ENCODE measurements around the gene HCFC1. TPM values are rescaled to one million over a fixed set of nuclear protein-coding genes. Genes with fewer than 3 reads are reported as not detected.

Gene HCFC1
- total RNA-seq, 1 experiment from 2014 or later: 77.7 TPM

DNA sequence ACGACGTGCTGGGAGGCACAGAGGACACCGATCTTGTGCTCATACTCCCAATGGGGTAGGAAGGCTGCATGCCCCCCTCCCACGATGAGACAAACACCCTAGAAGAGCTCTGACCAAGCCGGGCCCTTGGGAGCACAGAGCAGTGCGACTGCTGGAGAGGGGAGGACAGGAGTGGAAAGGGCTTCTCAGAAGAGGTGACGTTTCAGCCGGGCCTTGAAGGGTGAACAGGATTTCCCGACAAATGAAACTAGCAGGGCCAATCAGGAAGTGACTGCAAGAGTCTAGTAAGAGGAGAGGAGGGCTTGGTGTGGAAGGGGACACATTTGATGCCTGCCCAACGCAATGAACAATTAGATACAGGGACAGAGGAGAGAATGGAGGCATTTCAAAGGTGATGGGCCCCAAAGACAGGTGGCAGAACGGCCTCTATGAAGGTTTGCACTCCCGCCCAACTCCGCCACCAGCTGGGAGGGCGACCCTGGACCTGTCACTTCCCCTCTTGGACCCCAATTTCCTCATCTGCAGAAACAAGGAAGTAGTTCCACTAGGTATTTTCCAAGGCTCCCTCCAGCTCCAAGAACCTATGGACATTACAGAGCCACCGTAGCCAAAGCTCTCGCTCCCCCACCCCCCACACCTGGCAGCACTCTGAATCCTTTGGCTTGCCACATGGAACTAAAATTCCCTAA lies 3.9 kb downstream of the HCFC1 start:
- Mint-ChIP-seq H3K4me3 (ENCODE audit: low read depth, unreplicated experiment) (peak overlapping the region; percentile 42), H3K4me1 (ENCODE audit: low read depth, unreplicated experiment) (peaks cover 23% of the 10 kb centered on the region), H3K27me3 (ENCODE audit: unreplicated experiment) (no peaks in the 10 kb centered on the region), H3K27ac (ENCODE audit: unreplicated experiment) (peak overlapping the region; percentile 52), H3K9me3 (ENCODE audit: low read depth, unreplicated experiment) (no peaks in the 10 kb centered on the region), H3K36me3 (ENCODE audit: insufficient read depth, unreplicated experiment) (peaks cover 53% of the 10 kb centered on the region)
- intact Hi-C loops (cut with micrococcal nuclease; ENCODE audit: unreplicated experiment): no loop called here
- TSS peak; percentile 5 for BruUV-seq (replicated peaks)
- no peak for DNase-seq
- TF ChIP-seq, protein P1, sequence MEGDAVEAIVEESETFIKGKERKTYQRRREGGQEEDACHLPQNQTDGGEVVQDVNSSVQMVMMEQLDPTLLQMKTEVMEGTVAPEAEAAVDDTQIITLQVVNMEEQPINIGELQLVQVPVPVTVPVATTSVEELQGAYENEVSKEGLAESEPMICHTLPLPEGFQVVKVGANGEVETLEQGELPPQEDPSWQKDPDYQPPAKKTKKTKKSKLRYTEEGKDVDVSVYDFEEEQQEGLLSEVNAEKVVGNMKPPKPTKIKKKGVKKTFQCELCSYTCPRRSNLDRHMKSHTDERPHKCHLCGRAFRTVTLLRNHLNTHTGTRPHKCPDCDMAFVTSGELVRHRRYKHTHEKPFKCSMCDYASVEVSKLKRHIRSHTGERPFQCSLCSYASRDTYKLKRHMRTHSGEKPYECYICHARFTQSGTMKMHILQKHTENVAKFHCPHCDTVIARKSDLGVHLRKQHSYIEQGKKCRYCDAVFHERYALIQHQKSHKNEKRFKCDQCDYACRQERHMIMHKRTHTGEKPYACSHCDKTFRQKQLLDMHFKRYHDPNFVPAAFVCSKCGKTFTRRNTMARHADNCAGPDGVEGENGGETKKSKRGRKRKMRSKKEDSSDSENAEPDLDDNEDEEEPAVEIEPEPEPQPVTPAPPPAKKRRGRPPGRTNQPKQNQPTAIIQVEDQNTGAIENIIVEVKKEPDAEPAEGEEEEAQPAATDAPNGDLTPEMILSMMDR (IDR thresholded peaks at IDR 0.05; ENCODE audit: unreplicated experiment): no peak
- CTCF ChIA-PET: no interaction called here

GRCh38 chrX:153966841-153967535 lies 4.6 kb downstream of the HCFC1 start:
- peak overlapping the region; percentile 52 for H3K27ac Mint-ChIP-seq (ENCODE audit: unreplicated experiment)
- intact Hi-C loops (cut with micrococcal nuclease; ENCODE audit: unreplicated experiment): no loop called here
- TF ChIP-seq, protein P1 (IDR thresholded peaks at IDR 0.05; ENCODE audit: unreplicated experiment): no peak
- H3K4me3 Mint-ChIP-seq (ENCODE audit: low read depth, unreplicated experiment): peak overlapping the region; percentile 42
- DNase-seq: no peak
- CTCF ChIA-PET: no interaction called here
- peaks cover 23% of the 10 kb centered on the region for H3K4me1 Mint-ChIP-seq (ENCODE audit: low read depth, unreplicated experiment)
- no peaks in the 10 kb centered on the region for H3K27me3 Mint-ChIP-seq (ENCODE audit: unreplicated experiment)
- no peaks in the 10 kb centered on the region for H3K9me3 Mint-ChIP-seq (ENCODE audit: low read depth, unreplicated experiment)
- no TSS peak for BruUV-seq (replicated peaks)
- peaks cover 49% of the 10 kb centered on the region for H3K36me3 Mint-ChIP-seq (ENCODE audit: insufficient read depth, unreplicated experiment)

GRCh38 chrX:153966283-153966688 lies 5.3 kb downstream of the HCFC1 start:
- no peak overlapping the region for H3K4me3 Mint-ChIP-seq (ENCODE audit: low read depth, unreplicated experiment)
- BruUV-seq (replicated peaks): no TSS peak

DNA sequence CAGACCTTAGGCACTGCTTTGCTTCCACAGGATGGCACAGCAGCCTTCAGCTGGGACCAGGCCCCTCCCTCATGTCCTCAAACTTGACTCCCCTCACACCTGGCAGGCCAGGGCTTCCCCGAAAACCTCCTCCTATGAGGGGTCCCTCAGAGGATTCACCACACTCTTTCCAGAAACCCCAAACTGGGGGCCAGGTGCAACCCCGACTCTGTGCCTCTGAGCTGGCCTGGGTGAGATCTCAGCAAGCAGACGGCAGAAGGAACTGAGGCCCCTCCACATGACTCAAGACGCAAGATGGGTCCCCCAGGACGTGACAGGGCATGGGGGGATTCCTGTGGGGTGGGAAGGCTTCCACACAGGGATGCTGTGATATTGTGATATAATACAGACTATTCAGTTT lies 6.2 kb downstream of the HCFC1 start:
- TF ChIP-seq, protein P1 (IDR thresholded peaks at IDR 0.05; ENCODE audit: unreplicated experiment): no peak
- Mint-ChIP-seq H3K4me1 (ENCODE audit: low read depth, unreplicated experiment) (peaks cover 23% of the 10 kb centered on the region), H3K9me3 (ENCODE audit: low read depth, unreplicated experiment) (no peaks in the 10 kb centered on the region)

More at GRCh38 chrX:153966283-153966688, 5.3 kb downstream of the HCFC1 start:
- Mint-ChIP-seq H3K36me3 (ENCODE audit: insufficient read depth, unreplicated experiment) (peaks cover 42% of the 10 kb centered on the region), H3K27me3 (ENCODE audit: unreplicated experiment) (no peaks in the 10 kb centered on the region), H3K4me1 (ENCODE audit: low read depth, unreplicated experiment) (peaks cover 23% of the 10 kb centered on the region), H3K9me3 (ENCODE audit: low read depth, unreplicated experiment) (no peaks in the 10 kb centered on the region), H3K27ac (ENCODE audit: unreplicated experiment) (no peak overlapping the region)
- CTCF ChIA-PET: no interaction called here
- intact Hi-C loops (cut with micrococcal nuclease; ENCODE audit: unreplicated experiment): no loop called here
- TF ChIP-seq, protein P1 (IDR thresholded peaks at IDR 0.05; ENCODE audit: unreplicated experiment): no peak
- no peak for DNase-seq

More for the DNA sequence above, 6.2 kb downstream of the HCFC1 start:
- Mint-ChIP-seq H3K27ac (ENCODE audit: unreplicated experiment) (peak overlapping the region; percentile 27), H3K27me3 (ENCODE audit: unreplicated experiment) (no peaks in the 10 kb centered on the region), H3K4me3 (ENCODE audit: low read depth, unreplicated experiment) (no peak overlapping the region), H3K36me3 (ENCODE audit: insufficient read depth, unreplicated experiment) (peaks cover 41% of the 10 kb centered on the region)
- intact Hi-C loops (cut with micrococcal nuclease; ENCODE audit: unreplicated experiment): no loop called here
- no peak for DNase-seq
- BruUV-seq (replicated peaks): no TSS peak
- CTCF ChIA-PET: no interaction called here
